GM19023 (cell line): Measurements from ENCODE around the gene DPH5.
"Not testable (repeated sequence)": the region's sequence is repeated elsewhere in the genome, so short reads cannot be mapped to it uniquely, and the experiment has no call there.

Source experiments
- ATAC-seq: cut with Tn5 transposase; IDR thresholded peaks from one replicate; pipeline ENCODE4 v1.9.1; 2021; ENCODE audit warnings: mild to moderate bottlenecking, moderate library complexity; ENCODE audit not compliant: unreplicated experiment

DPH5 gene

DNA sequence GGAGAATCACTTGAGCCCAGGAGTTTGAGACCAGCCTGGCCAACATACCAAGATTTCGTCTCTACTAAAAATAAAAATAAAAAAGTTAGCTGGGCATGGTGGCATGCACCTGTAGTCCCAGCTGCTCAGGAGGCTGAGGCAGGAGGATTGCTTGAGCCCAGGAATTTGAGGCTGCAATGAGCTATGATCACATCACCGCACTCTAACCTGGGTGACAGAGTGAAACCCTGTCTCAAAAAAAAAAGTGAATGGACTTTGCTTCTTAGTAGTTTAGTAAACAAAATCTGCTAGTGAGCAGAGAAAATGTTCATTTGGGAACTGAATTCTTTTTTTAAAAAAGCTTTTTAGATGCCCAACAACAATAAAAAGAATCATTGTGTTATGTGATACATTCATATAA lies 6.5 kb upstream of the DPH5 start:
- ATAC-seq: not testable (repeated sequence)

DNA sequence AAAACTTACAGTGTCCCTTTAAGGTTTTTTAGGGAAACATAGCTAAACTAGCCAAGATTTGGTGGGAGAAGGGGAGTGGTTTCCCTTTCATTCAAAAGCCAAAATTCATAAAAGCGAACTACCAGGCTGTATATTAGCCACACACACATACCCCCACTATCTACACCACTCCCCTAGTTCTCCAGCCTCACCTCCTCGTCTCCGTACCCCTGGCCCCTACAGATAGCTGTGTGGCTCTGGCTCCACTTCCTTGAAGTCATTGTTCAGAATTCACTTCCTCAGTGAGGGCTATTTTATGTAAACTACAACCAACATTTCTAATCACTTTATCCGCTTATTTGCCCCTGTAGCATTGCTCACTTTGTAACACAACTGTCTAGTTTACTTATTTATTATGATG lies 5.3 kb upstream of the DPH5 start:
- no peak for ATAC-seq

DNA sequence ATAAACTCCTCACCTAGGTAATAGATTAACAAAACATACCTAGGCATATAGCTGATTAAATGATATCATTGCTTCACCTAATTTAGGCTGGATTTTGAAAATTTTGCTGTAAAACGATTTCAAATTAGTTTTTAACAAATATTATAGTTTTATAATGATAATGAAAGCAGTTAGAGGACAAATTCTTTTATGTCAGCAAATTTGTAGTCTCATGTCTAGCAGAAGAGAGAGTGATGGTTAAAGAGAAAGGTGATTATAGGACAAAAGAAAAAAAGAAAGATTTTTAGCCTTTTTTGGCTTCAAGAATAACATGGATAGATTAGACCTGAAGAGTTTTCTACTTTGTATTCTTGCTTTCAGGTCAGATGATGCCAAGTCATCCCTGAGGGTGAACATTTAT lies 3.6 kb upstream of the DPH5 start:
- no peak for ATAC-seq

DNA sequence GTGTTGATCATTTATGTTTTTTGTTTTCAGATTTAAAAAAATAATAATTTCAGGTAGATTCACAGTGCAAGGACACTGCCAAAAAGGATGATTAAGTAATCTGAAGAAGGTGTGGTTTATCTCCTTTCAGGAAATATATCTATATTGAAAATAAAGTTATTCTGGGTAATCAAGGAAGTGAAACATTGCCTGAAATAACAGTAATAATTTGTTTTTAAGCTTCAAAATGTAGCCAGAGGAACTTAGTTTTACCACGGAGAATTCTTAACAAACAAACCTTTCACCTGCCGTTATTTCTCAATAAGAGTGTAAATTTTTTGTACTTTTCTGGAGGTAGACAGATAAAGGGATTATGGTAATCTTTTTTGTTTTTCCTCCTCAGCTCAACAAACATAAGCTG lies 2.9 kb upstream of the DPH5 start:
- ATAC-seq: no peak

DNA sequence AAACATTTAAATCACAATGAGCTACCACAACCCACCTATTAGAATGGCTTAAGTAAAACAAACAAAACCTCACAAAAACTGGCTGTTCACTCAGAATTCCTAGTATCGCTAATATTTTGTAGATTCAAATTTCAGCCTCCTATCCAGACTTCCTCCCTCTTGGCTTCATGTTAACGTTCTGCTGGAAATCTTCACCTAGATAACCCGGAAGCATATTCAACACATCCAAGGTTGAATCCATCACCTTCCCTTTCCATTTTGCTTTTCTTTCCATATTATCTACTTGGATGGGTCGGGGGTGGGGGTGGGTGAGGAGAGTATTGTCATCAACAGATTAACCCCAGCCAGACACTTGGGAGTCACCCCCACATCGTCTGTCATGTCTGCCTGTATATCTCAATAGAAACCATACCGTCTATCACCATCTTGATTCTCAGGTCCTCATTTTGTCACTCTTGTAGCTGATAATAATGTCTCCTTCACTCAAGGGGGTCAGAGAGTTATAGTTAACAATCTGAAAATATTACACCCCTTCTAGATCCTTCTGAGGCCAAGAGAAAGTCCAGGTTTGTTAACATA lies 1.7 kb upstream of the DPH5 start:
- ATAC-seq: no peak

DNA sequence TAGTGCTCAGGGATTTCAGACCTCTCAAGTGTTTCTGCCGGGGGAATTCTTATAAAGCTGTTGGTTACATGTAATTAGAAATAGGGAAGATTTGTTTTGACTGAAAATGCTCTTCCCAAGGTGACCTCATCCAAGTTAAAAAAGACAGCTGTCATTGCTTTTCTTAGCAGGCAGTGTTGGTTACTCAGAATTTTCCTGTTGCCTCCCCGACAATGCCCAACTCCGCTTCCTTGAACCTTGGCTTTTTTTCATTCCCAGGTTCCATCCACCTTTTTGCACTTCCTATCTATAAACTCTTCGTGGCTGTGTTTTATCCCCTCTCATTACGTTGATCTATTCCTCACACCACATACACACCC lies 825 bp upstream of the DPH5 start:
- ATAC-seq: no peak

GRCh38 chr1:101025283-101025656 lies 314 bp downstream of the DPH5 start:
- ATAC-seq: peak; percentile 37

- no peak for ATAC-seq
These were observed 3.3 kb downstream of the DPH5 start for GRCh38 chr1:101022294-101022693.

GRCh38 chr1:101017448-101017847 lies 8.1 kb downstream of the DPH5 start:
- ATAC-seq: no peak

DNA sequence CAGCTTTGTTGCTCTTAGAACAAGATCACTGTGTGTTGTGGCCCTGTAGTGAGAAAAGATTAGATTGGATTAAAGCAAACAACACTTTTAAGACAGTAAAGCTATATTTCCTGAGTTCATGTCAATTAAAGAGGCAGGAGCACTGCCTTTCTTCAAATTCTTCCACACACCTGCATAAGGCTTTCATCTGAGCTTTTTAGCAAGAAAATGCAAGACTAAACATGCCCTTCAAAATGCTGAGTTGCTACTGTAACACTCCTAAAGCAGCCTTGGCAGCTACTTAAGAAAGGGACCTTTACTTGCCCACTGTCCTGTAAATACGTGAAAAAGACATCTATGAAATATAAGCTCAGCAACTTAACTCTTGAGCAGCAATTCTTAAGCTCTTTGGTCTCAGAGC lies 11.8 kb downstream of the DPH5 start:
- ATAC-seq: no peak

DNA sequence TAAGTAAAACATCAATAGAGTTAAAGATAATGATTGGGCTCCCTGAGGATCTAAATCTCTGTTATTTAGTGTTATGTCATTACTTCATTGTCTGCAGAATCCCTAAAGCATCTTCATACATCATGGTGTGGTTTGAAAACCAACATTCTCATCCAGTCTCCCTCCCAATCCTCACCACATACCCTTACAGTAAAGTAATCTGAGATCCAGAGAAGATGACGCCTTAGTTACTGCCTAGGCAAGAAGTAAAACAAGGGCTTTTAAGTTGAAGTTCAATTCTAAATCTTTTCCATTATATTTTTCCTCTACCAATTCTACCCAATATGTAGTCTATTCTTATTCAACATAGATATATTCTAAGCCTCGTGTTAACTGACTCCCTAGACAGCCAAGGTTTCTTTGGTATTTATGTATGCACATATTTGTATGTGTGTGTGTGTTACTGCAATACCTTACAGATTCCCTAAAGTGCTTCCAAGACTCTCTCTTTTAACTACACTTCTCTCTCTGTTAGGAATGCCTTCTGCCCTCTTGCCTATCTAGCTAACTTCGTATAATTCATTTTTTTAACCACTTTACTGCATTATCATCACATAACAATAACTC lies 17.3 kb downstream of the DPH5 start:
- ATAC-seq: no peak

DNA sequence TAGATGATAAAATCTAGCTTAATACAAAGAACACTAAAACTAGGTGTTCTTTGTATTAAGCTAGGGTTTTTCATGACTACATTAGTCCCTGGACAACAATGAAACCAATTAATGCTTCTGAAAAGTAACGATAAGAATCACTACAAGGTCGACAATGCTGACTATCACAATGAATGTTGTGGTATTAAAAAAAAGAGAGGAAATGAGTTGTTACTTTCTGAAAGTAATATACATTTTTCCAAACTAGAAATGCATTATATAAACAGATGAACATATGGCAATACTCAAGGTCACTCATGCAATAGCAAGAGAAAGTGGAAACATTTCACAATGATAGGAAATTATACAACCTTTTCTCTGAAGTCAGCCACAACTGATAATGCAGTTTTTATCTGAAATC lies 19.0 kb downstream of the DPH5 start:
- ATAC-seq: no peak

DNA sequence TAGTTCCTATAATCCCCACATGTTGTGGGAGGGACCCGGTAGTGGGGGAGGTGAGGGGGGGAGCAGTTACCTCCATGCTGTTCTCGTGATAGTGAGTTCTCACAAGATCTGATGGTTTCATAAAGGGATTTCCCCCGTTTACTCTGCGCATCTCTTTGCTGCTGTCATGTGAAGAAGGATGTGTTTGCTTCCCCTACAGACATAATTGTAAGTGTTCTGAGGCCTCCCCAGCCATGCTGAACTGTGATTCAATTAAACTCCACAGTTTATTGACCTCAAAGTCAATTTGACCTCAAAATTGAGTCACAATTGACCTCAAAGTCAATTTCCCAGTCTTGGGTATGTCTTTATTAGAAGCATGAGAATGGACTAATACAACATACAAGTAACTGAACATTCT lies 19.7 kb downstream of the DPH5 start:
- no peak for ATAC-seq

DNA sequence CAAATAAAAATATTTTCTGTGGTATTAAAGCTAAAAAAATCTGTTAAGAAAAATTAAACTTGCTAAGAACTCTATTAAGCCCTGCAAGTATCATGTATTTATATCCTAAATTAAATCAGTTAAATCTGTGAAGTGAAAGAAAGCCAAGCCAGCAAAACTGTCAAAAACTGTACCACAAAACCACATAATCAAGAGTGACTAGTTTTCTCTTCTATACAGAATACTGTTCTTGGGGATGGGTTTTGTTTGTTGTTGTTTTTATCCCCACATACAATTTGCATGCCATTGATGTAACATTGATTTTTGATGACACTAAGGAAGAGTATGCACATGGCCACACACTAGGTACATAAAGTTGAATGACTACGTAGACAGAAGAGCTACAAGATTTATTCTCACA lies 20.4 kb downstream of the DPH5 start:
- no peak for ATAC-seq

- no peak for ATAC-seq
These were observed 20.9 kb downstream of the DPH5 start for GRCh38 chr1:101004670-101005069.

GRCh38 chr1:101004061-101004460 lies 21.5 kb downstream of the DPH5 start:
- ATAC-seq: no peak

GRCh38 chr1:101003012-101003650 lies 22.5 kb downstream of the DPH5 start:
- ATAC-seq: no peak

DNA sequence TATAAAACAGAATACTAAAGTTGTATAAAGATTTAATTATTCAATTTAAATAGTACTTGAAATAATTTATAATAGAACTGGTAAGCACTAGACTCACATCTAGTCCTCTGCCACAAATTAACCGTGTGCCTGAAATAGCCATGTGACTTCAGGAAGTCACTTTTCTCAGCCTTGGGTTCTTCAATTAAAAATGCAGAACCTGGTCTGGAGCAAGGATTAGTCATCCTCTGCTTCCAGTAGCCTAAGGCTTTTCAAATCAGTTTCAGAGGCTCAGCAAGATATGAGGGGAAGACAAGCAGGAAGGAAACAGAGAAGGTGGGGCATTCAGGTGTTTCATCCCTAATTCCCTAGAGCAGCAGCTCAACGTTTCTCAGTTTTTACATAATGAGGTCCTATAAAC lies 23.0 kb downstream of the DPH5 start:
- ATAC-seq: no peak

- ATAC-seq: no peak
These were observed 25.3 kb downstream of the DPH5 start for GRCh38 chr1:101000131-101000873.

- ATAC-seq: no peak
These were observed 27.2 kb downstream of the DPH5 start for GRCh38 chr1:100998426-100998825.

- no peak for ATAC-seq
These were observed 30.2 kb downstream of the DPH5 start for GRCh38 chr1:100995198-100995988.
